Panc1 (cell line): ENCODE results near the gene CACNA1G. TPM values are rescaled to one million over a fixed set of nuclear protein-coding genes. Genes with fewer than 3 reads are reported as not detected.

Experiments used
- ATAC-seq: fragments of 200-7000 bp; cut with Tn5 transposase; 2 replicates; pipeline ENCODE4 v1.9.1; 2020; ENCODE audit warnings: mild to moderate bottlenecking, moderate library complexity
- BruUV-seq: library from RNA; stranded (reverse); fragments of 400-500 nt; replicated peaks from 2 replicates; lab custom pipeline; 2021; lab: Mats Ljungman, UMichigan
- CTCF ChIA-PET: fragments of 300-600 bp; sonication (Branson Sonifier 250); formaldehyde crosslinking; loops from one replicate; lab custom pipeline; 2022; ENCODE audit warnings: antibody characterized with exemption; lab: Charles Lee
- POLR2A ChIA-PET: fragments of 300-600 bp; sonication (Branson Sonifier 250); formaldehyde crosslinking; loops from one replicate; lab custom pipeline; 2022; ENCODE audit warnings: antibody characterized with exemption; lab: Charles Lee
- DNase-seq: peaks from one replicate; pipeline ENCODE4 v3.0.0-alpha.2; 2010; ENCODE audit warnings: low read depth, low spot score
- H3K27ac ChIP-seq: 2 replicates; pipeline ENCODE4 v1.5.1; 2011; ENCODE audit warnings: mild to moderate bottlenecking, low read length, inconsistent platforms
- H3K27me3 ChIP-seq: fragments of 200-500 bp; sonication (Bioruptor generic); 2 replicates; pipeline ENCODE4 v1.6.0; 2014; ENCODE audit warnings: low read length, inconsistent platforms; ENCODE audit not compliant: control insufficient read depth, insufficient read depth
- H3K36me3 ChIP-seq: fragments of 200-500 bp; sonication (Bioruptor generic); 2 replicates; pipeline ENCODE4 v1.5.1; 2014; ENCODE audit warnings: inconsistent platforms, mild to moderate bottlenecking, low read length, moderate library complexity; ENCODE audit not compliant: control insufficient read depth, insufficient read depth
- H3K4me1 ChIP-seq: 2 replicates; pipeline ENCODE4 v1.5.1; 2011; ENCODE audit warnings: inconsistent platforms, mild to moderate bottlenecking, low read length, moderate library complexity; ENCODE audit not compliant: control insufficient read depth, insufficient read depth
- H3K4me3 ChIP-seq, 2 experiments: 2 replicates each; pipeline ENCODE4 v1.5.1; 2011 to 2012; ENCODE audit warnings: low read depth in 2 of 2, low read length in 2 of 2, mild to moderate bottlenecking in 2 of 2, inconsistent platforms in 1 of 2, moderate library complexity in 1 of 2
- H3K9me3 ChIP-seq: fragments of 200-500 bp; sonication (Bioruptor generic); 2 replicates; pipeline ENCODE4 v1.5.1; 2014; ENCODE audit warnings: low read depth, mild to moderate bottlenecking, inconsistent platforms, low read length, moderate library complexity; ENCODE audit not compliant: control insufficient read depth, insufficient read depth
- POLR2AphosphoS5 ChIP-seq: IDR thresholded peaks from 2 replicates; pipeline ENCODE4 v1.6.1; 2012; ENCODE audit warnings: mild to moderate bottlenecking, low read depth, low read length, moderate library complexity
- SIN3A ChIP-seq: IDR thresholded peaks from 2 replicates; pipeline ENCODE4 v1.6.1; 2012; ENCODE audit warnings: low read depth, mild to moderate bottlenecking, low read length, moderate library complexity, borderline replicate concordance; ENCODE audit not compliant: insufficient read depth
- TCF7L2 ChIP-seq: IDR thresholded peaks from 2 replicates; pipeline ENCODE4 v1.6.1; 2011; ENCODE audit warnings: mild to moderate bottlenecking, low read depth, low read length, inconsistent platforms
- in situ Hi-C: cut with HindIII; loops from 2 replicates; pipeline ENCODE4 v1.10.0; 2016; ENCODE audit warnings: low sequenced_read_pairs, low pct_unique_long_range_greater_than_20kb
- intact Hi-C: fragments of 100-400 bp; cut with micrococcal nuclease; formaldehyde crosslinking; loops from one replicate; pipeline ENCODE4 v1.10.0; 2022; ENCODE audit not compliant: unreplicated experiment
- total RNA-seq: library from RNA; stranded (reverse); gene quantifications from one replicate; pipeline ENCODE4 v1.2.1, GENCODE V29; 2021; ENCODE audit not compliant: unreplicated experiment
- TF ChIP-seq, protein P1 (sequence below), 2 experiments: IDR thresholded peaks; 2 replicates each; pipeline ENCODE4 v1.6.1; 2011 to 2012; ENCODE audit warnings: low read depth in 2 of 2, control low read depth in 1 of 2, low read length in 1 of 2, mild to moderate bottlenecking in 1 of 2, moderate library complexity in 1 of 2; ENCODE audit not compliant: insufficient read depth in 1 of 2
- TF ChIP-seq, protein P2 (sequence below): fragments of 450-650 bp; IDR thresholded peaks from 2 replicates; pipeline ENCODE4 v1.5.1; 2017; ENCODE audit warnings: mild to moderate bottlenecking

CACNA1G gene
- total RNA-seq, 1 experiment from 2014 or later = 10.0 TPM

DNA sequence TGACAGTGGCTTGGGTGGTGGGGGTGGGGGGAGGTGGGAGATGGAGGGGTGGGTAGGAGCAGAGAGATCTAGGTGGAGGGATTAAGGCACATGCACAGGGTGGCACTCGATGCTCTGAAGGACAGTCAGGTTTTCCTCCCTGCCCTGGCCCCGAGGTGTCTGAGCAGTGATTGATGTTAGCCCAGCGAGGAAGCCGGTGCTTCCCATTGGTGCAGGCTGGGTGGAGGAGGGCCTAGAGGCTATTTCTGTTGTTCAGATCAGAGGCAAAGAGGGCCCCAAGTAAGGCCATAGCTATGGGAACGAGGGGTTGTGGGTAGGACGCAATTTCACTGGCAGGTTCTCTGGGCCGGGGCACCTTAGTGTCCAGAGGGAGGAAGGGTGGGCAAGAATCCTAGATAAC lies 23.1 kb downstream of the CACNA1G start:
- Histone ChIP-seq H3K27me3 (no peaks in the 10 kb centered on the region), H3K4me1 (peaks cover 12% of the 10 kb centered on the region; the same call in 1 of the 2 replicates), H3K4me3 (no peak overlapping the region), H3K36me3 (no peaks in the 10 kb centered on the region), H3K27ac (no peak overlapping the region), H3K9me3 (no peaks in the 10 kb centered on the region)
- no peak for DNase-seq
- no peak for ATAC-seq
- intact Hi-C loops (no loop called here), in situ Hi-C loops (no loop called here)
- no TSS peak for BruUV-seq
- CTCF ChIA-PET = no interaction called here
- POLR2A ChIA-PET = no interaction called here
- TF ChIP-seq, protein P1, sequence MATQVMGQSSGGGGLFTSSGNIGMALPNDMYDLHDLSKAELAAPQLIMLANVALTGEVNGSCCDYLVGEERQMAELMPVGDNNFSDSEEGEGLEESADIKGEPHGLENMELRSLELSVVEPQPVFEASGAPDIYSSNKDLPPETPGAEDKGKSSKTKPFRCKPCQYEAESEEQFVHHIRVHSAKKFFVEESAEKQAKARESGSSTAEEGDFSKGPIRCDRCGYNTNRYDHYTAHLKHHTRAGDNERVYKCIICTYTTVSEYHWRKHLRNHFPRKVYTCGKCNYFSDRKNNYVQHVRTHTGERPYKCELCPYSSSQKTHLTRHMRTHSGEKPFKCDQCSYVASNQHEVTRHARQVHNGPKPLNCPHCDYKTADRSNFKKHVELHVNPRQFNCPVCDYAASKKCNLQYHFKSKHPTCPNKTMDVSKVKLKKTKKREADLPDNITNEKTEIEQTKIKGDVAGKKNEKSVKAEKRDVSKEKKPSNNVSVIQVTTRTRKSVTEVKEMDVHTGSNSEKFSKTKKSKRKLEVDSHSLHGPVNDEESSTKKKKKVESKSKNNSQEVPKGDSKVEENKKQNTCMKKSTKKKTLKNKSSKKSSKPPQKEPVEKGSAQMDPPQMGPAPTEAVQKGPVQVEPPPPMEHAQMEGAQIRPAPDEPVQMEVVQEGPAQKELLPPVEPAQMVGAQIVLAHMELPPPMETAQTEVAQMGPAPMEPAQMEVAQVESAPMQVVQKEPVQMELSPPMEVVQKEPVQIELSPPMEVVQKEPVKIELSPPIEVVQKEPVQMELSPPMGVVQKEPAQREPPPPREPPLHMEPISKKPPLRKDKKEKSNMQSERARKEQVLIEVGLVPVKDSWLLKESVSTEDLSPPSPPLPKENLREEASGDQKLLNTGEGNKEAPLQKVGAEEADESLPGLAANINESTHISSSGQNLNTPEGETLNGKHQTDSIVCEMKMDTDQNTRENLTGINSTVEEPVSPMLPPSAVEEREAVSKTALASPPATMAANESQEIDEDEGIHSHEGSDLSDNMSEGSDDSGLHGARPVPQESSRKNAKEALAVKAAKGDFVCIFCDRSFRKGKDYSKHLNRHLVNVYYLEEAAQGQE (IDR thresholded peaks at IDR 0.05; ENCODE audit: insufficient read depth in 1 of 2, low read depth in 2 of 2, low read length in 1 of 2) = no peak
- TF ChIP-seq, protein P2, sequence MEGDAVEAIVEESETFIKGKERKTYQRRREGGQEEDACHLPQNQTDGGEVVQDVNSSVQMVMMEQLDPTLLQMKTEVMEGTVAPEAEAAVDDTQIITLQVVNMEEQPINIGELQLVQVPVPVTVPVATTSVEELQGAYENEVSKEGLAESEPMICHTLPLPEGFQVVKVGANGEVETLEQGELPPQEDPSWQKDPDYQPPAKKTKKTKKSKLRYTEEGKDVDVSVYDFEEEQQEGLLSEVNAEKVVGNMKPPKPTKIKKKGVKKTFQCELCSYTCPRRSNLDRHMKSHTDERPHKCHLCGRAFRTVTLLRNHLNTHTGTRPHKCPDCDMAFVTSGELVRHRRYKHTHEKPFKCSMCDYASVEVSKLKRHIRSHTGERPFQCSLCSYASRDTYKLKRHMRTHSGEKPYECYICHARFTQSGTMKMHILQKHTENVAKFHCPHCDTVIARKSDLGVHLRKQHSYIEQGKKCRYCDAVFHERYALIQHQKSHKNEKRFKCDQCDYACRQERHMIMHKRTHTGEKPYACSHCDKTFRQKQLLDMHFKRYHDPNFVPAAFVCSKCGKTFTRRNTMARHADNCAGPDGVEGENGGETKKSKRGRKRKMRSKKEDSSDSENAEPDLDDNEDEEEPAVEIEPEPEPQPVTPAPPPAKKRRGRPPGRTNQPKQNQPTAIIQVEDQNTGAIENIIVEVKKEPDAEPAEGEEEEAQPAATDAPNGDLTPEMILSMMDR = no peak
- TF ChIP-seq POLR2AphosphoS5 = no peak
- TF ChIP-seq TCF7L2 = no peak
- TF ChIP-seq SIN3A = no peak

DNA sequence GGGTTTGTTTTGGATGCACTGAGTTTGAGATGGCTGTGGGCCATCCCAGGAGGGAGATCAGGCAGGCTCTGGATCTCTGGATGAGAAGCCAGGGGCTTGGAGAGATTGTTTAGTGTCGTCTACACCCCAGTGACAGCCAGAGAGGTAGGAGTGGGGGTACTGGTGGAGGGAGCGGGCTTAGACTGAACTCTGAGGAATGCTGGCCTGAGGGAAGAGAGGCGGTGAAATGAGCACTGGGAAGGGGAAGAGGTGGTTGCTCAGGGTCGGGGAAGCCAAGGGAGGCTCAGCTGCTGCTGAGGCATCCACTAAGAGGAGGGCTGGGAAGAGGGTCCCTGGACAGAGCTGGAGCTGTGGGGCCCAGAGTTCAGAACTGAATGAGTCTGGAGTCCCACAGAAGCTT lies 23.6 kb downstream of the CACNA1G start:
- Histone ChIP-seq H3K36me3 (no peaks in the 10 kb centered on the region), H3K4me1 (peaks cover 12% of the 10 kb centered on the region; the same call in 1 of the 2 replicates), H3K4me3 (no peak overlapping the region), H3K27me3 (no peaks in the 10 kb centered on the region), H3K27ac (no peak overlapping the region), H3K9me3 (no peaks in the 10 kb centered on the region)
- BruUV-seq = no TSS peak
- in situ Hi-C loops (no loop called here), intact Hi-C loops (no loop called here)
- ATAC-seq = no peak
- POLR2A ChIA-PET = no interaction called here
- no peak for TF ChIP-seq POLR2AphosphoS5
- TF ChIP-seq TCF7L2 = no peak
- TF ChIP-seq, protein P1 (IDR thresholded peaks at IDR 0.05; ENCODE audit: insufficient read depth in 1 of 2, low read depth in 2 of 2, low read length in 1 of 2) = no peak
- TF ChIP-seq, protein P2 = no peak
- no peak for TF ChIP-seq SIN3A
- CTCF ChIA-PET = no interaction called here
- DNase-seq = no peak
